NB4 (cell line): Measurements from ENCODE around the gene RAB30.
A peak's percentile ranks its signal among the peaks of the same experiment; 100 is the strongest.

Source experiments
- DNase-seq: peaks from one replicate; pipeline ENCODE4 v3.0.0; 2010; ENCODE audit warnings: low read depth
- H3K4me3 ChIP-seq: one replicate; pipeline ENCODE4 v1.5.1; 2011; ENCODE audit warnings: mild to moderate bottlenecking, low read depth, low read length, moderate library complexity
- CTCF ChIP-seq: IDR thresholded peaks from one replicate; pipeline ENCODE4 v1.5.1; 2012; ENCODE audit warnings: low read depth, low read length
- MAX ChIP-seq: IDR thresholded peaks from 2 replicates; pipeline ENCODE4 v1.6.1; 2011; ENCODE audit warnings: low read depth, low read length
- MYC ChIP-seq: IDR thresholded peaks from 2 replicates; pipeline ENCODE4 v1.6.1; 2011; ENCODE audit warnings: low read depth, low read length
- POLR2A ChIP-seq: IDR thresholded peaks from 2 replicates; pipeline ENCODE4 v1.6.1; 2011; ENCODE audit warnings: mild to moderate bottlenecking; ENCODE audit not compliant: insufficient read length; ENCODE audit errors: extremely low read depth

Gene RAB30

GRCh38 chr11:83073258-83073657 is 1.6 kb upstream of the RAB30 start:
- no peak for TF ChIP-seq MYC
- no peak for TF ChIP-seq CTCF
- no peak for TF ChIP-seq POLR2A
- no peak for TF ChIP-seq MAX
- peak overlapping the region; percentile 85 for H3K4me3 ChIP-seq
- no peak for DNase-seq

GRCh38 chr11:83072350-83073242 is 899 bp upstream of the RAB30 start:
- H3K4me3 ChIP-seq = peak overlapping the region; percentile 85
- TF ChIP-seq MYC = no peak
- TF ChIP-seq POLR2A = no peak
- no peak for TF ChIP-seq MAX
- no peak for TF ChIP-seq CTCF
- DNase-seq = peak; percentile 33

GRCh38 chr11:83070731-83071566 is 748 bp downstream of the RAB30 start:
- H3K4me3 ChIP-seq = peak overlapping the region; percentile 85
- DNase-seq = no peak

GRCh38 chr11:83070044-83070701 is 1.5 kb downstream of the RAB30 start:
- no peak for DNase-seq
- TF ChIP-seq MYC (no peak), MAX (no peak), POLR2A (no peak), CTCF (no peak)
- H3K4me3 ChIP-seq = no peak overlapping the region

More at GRCh38 chr11:83070731-83071566, 748 bp downstream of the RAB30 start:
- no peak for TF ChIP-seq MAX
- no peak for TF ChIP-seq CTCF
- TF ChIP-seq POLR2A = no peak
- no peak for TF ChIP-seq MYC

GRCh38 chr11:83069441-83070043 is 2.2 kb downstream of the RAB30 start:
- DNase-seq = no peak
- no peak overlapping the region for H3K4me3 ChIP-seq
- TF ChIP-seq MYC (no peak), MAX (no peak)
